Fibroblast of gingiva (primary cell): Measurements from ENCODE around the gene SPATA19.

Experiments used
- DNase-seq: peaks from one replicate; pipeline ENCODE4 v3.0.0-alpha.2; 2011; ENCODE audit warnings: low read depth

SPATA19 gene

GRCh38 chr11:133818302-133818701 is 27.0 kb downstream of the SPATA19 start:
- DNase-seq = no peak

- DNase-seq = no peak
Measured at GRCh38 chr11:133817449-133817848, 27.9 kb downstream of the SPATA19 start.

- no peak for DNase-seq
Measured at GRCh38 chr11:133816146-133816870, 29.0 kb downstream of the SPATA19 start.

- DNase-seq = no peak
Measured at GRCh38 chr11:133815636-133816035, 29.7 kb downstream of the SPATA19 start.

- DNase-seq = no peak
Measured at GRCh38 chr11:133814588-133815100, 30.7 kb downstream of the SPATA19 start.

GRCh38 chr11:133811850-133812685 is 33.2 kb downstream of the SPATA19 start:
- DNase-seq = no peak

GRCh38 chr11:133810766-133811165 is 34.5 kb downstream of the SPATA19 start:
- no peak for DNase-seq

GRCh38 chr11:133809569-133810491 is 35.5 kb downstream of the SPATA19 start:
- DNase-seq = no peak

- DNase-seq = no peak
Measured at GRCh38 chr11:133808393-133809140, 36.7 kb downstream of the SPATA19 start.

- DNase-seq = no peak
Measured at GRCh38 chr11:133803026-133803425, 42.3 kb downstream of the SPATA19 start.

- no peak for DNase-seq
Measured at GRCh38 chr11:133801356-133801755, 44.0 kb downstream of the SPATA19 start.

GRCh38 chr11:133800666-133801065 is 44.6 kb downstream of the SPATA19 start:
- DNase-seq = no peak

GRCh38 chr11:133797554-133797953 is 47.8 kb downstream of the SPATA19 start:
- DNase-seq = no peak

GRCh38 chr11:133796043-133796795 is 49.1 kb downstream of the SPATA19 start:
- no peak for DNase-seq

GRCh38 chr11:133795088-133795487 is 50.2 kb downstream of the SPATA19 start:
- DNase-seq = no peak

- no peak for DNase-seq
Measured at GRCh38 chr11:133794205-133794604, 51.1 kb downstream of the SPATA19 start.

- DNase-seq = no peak
Measured at GRCh38 chr11:133793271-133794035, 51.9 kb downstream of the SPATA19 start.

GRCh38 chr11:133790995-133791394 is 54.3 kb downstream of the SPATA19 start:
- no peak for DNase-seq
